ENCODE data around the gene RNMT. TPM values are rescaled to one million over a fixed set of nuclear protein-coding genes. Genes with fewer than 3 reads are reported as not detected.

Gene RNMT
- total RNA-seq, 1 donor from 2014 or later: 45.8 TPM

DNA sequence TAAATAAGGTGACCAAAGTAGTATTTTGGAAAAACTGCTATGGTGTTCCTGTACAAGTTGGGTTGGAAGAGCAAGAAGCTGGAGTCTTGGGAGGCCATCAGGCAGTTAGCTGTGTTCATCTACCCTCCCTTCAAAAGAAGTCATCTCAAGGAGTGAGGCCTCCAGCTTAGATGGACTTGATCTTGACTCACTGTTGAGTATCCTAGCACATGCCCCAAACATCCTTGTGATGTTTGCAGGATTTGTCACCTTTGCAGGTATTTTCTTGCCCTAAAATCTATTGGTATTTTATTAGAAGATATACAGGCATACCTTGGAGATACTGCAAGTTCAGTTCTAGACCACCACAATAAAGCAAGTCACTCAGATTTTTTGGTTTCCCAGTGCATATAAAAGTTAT lies 30.2 kb downstream of the RNMT start:
- Histone ChIP-seq H3K36me3 (ENCODE audit: insufficient read depth, low read length) (peaks cover 33% of the 10 kb centered on the region), H3K4me2 (ENCODE audit: low read length) (no peak overlapping the region), H3K27me3 (ENCODE audit: insufficient read depth, low read length) (no peaks in the 10 kb centered on the region), H4K20me1 (ENCODE audit: insufficient read depth, low read length) (no peaks in the 10 kb centered on the region), H3K27ac (ENCODE audit: low read depth, low read length) (no peak overlapping the region), H3K4me1 (ENCODE audit: insufficient read depth, low read length) (no peaks in the 10 kb centered on the region), H3K79me2 (ENCODE audit: insufficient read depth, low read length) (no peaks in the 10 kb centered on the region), H2AFZ (ENCODE audit: low read depth, low read length) (no peak overlapping the region), H3K9me3 (ENCODE audit: insufficient read depth, low read depth, low read length) (no peaks in the 10 kb centered on the region), H3K9ac (ENCODE audit: low read length) (no peak overlapping the region), H3K4me3 (ENCODE audit: insufficient read depth, low read depth, low read length) (no peak overlapping the region)
- no peak for FAIRE-seq
- H3K27me3 Mint-ChIP-seq (ENCODE audit: low read depth, unreplicated experiment): no peaks in the 10 kb centered on the region
- H3K36me3 Mint-ChIP-seq (ENCODE audit: low read depth, unreplicated experiment): peaks cover 30% of the 10 kb centered on the region
- no peak overlapping the region for H3K4me3 Mint-ChIP-seq (ENCODE audit: unreplicated experiment)
- no peak for TF ChIP-seq EZH2 (IDR thresholded peaks at IDR 0.05; ENCODE audit: insufficient read depth, low read length)
- TF ChIP-seq, protein P1, sequence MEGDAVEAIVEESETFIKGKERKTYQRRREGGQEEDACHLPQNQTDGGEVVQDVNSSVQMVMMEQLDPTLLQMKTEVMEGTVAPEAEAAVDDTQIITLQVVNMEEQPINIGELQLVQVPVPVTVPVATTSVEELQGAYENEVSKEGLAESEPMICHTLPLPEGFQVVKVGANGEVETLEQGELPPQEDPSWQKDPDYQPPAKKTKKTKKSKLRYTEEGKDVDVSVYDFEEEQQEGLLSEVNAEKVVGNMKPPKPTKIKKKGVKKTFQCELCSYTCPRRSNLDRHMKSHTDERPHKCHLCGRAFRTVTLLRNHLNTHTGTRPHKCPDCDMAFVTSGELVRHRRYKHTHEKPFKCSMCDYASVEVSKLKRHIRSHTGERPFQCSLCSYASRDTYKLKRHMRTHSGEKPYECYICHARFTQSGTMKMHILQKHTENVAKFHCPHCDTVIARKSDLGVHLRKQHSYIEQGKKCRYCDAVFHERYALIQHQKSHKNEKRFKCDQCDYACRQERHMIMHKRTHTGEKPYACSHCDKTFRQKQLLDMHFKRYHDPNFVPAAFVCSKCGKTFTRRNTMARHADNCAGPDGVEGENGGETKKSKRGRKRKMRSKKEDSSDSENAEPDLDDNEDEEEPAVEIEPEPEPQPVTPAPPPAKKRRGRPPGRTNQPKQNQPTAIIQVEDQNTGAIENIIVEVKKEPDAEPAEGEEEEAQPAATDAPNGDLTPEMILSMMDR (IDR thresholded peaks at IDR 0.05; ENCODE audit: insufficient read depth, low read depth, low read length): no peak
- no peaks in the 10 kb centered on the region for H3K4me1 Mint-ChIP-seq (ENCODE audit: low read depth, unreplicated experiment)
- DNase-seq (ENCODE audit: low read depth): no peak
- H3K9me3 Mint-ChIP-seq (ENCODE audit: unreplicated experiment): no peaks in the 10 kb centered on the region
- no peak overlapping the region for H3K27ac Mint-ChIP-seq (ENCODE audit: unreplicated experiment)

DNA sequence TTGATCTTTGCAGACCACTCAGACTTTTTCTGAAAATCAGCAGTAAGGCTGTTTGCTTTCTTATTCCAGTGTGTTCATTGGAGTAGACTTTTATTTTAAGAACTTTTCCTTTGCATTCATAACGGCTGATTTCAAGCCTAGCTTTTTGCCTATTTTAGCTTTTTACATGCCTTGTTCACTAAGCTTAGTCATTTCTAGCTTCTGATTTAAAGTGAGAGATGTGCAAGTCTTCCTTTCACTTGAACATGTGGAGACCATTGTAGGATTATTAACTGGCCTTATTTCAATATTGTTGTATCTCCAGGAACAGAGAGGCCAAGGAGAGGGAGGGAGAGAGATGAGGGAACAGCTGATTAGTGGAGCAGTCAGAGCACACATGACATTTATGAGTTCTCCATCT lies 32.1 kb downstream of the RNMT start:
- no peak overlapping the region for H3K27ac ChIP-seq (ENCODE audit: low read depth, low read length)
- H2AFZ ChIP-seq (ENCODE audit: low read depth, low read length): no peak overlapping the region
- H3K27me3 Mint-ChIP-seq (ENCODE audit: low read depth, unreplicated experiment): no peaks in the 10 kb centered on the region
- no peaks in the 10 kb centered on the region for H3K79me2 ChIP-seq (ENCODE audit: insufficient read depth, low read length)
- H3K4me1 Mint-ChIP-seq (ENCODE audit: low read depth, unreplicated experiment): no peaks in the 10 kb centered on the region
- H4K20me1 ChIP-seq (ENCODE audit: insufficient read depth, low read length): no peaks in the 10 kb centered on the region
- H3K27ac Mint-ChIP-seq (ENCODE audit: unreplicated experiment): no peak overlapping the region
- H3K4me3 ChIP-seq (ENCODE audit: insufficient read depth, low read depth, low read length): no peak overlapping the region
- no peak overlapping the region for H3K9ac ChIP-seq (ENCODE audit: low read length)
- no peaks in the 10 kb centered on the region for H3K27me3 ChIP-seq (ENCODE audit: insufficient read depth, low read length)
- peaks cover 41% of the 10 kb centered on the region for H3K36me3 Mint-ChIP-seq (ENCODE audit: low read depth, unreplicated experiment)
- H3K9me3 Mint-ChIP-seq (ENCODE audit: unreplicated experiment): no peaks in the 10 kb centered on the region
- DNase-seq (ENCODE audit: low read depth): no peak
- H3K4me1 ChIP-seq (ENCODE audit: insufficient read depth, low read length): no peaks in the 10 kb centered on the region
- peaks cover 26% of the 10 kb centered on the region for H3K36me3 ChIP-seq (ENCODE audit: insufficient read depth, low read length)
- TF ChIP-seq, protein P1 (IDR thresholded peaks at IDR 0.05; ENCODE audit: insufficient read depth, low read depth, low read length): no peak
- TF ChIP-seq EZH2 (IDR thresholded peaks at IDR 0.05; ENCODE audit: insufficient read depth, low read length): no peak
- no peak for FAIRE-seq
- H3K4me2 ChIP-seq (ENCODE audit: low read length): no peak overlapping the region
- no peak overlapping the region for H3K4me3 Mint-ChIP-seq (ENCODE audit: unreplicated experiment)
- no peaks in the 10 kb centered on the region for H3K9me3 ChIP-seq (ENCODE audit: insufficient read depth, low read depth, low read length)

DNA sequence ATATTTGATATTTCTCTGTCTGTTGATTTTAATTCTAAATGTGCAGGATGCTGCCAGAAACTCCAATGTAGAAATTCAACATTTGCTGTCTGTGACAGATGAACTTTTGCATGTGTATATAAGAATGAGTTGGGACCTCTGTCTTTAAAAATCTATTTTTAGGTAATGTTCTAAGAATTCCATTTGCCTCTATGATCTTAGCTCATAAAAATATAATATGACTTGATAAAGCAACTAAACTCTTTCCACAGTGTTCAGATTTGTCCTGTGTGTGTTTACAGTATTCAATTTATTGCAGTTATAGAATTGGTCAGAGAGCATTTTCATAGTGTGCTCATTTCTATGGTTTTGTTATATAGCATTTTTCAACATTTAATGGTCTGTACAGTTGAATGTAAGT lies 33.6 kb downstream of the RNMT start:
- Mint-ChIP-seq H3K36me3 (ENCODE audit: low read depth, unreplicated experiment) (peaks cover 42% of the 10 kb centered on the region), H3K9me3 (ENCODE audit: unreplicated experiment) (peaks cover 2% of the 10 kb centered on the region), H3K4me3 (ENCODE audit: unreplicated experiment) (no peak overlapping the region), H3K27ac (ENCODE audit: unreplicated experiment) (no peak overlapping the region), H3K27me3 (ENCODE audit: low read depth, unreplicated experiment) (no peaks in the 10 kb centered on the region), H3K4me1 (ENCODE audit: low read depth, unreplicated experiment) (no peaks in the 10 kb centered on the region)
- FAIRE-seq (no peak), DNase-seq (ENCODE audit: low read depth) (no peak)
- Histone ChIP-seq H3K4me3 (ENCODE audit: insufficient read depth, low read depth, low read length) (no peak overlapping the region), H3K27ac (ENCODE audit: low read depth, low read length) (no peak overlapping the region), H3K4me2 (ENCODE audit: low read length) (no peak overlapping the region), H3K79me2 (ENCODE audit: insufficient read depth, low read length) (no peaks in the 10 kb centered on the region), H3K9me3 (ENCODE audit: insufficient read depth, low read depth, low read length) (no peaks in the 10 kb centered on the region), H2AFZ (ENCODE audit: low read depth, low read length) (no peak overlapping the region), H3K36me3 (ENCODE audit: insufficient read depth, low read length) (peaks cover 17% of the 10 kb centered on the region), H3K9ac (ENCODE audit: low read length) (no peak overlapping the region), H3K27me3 (ENCODE audit: insufficient read depth, low read length) (no peaks in the 10 kb centered on the region), H4K20me1 (ENCODE audit: insufficient read depth, low read length) (no peaks in the 10 kb centered on the region), H3K4me1 (ENCODE audit: insufficient read depth, low read length) (no peaks in the 10 kb centered on the region)
- TF ChIP-seq, protein P1 (IDR thresholded peaks at IDR 0.05; ENCODE audit: insufficient read depth, low read depth, low read length): no peak
- TF ChIP-seq EZH2 (IDR thresholded peaks at IDR 0.05; ENCODE audit: insufficient read depth, low read length): no peak

Data from astrocyte (in vitro differentiated cells and primary cell).